GM12878 (cell line): ENCODE measurements around the gene ARHGAP15. TPM values are rescaled to one million over a fixed set of nuclear protein-coding genes. Genes with fewer than 3 reads are reported as not detected.

Source experiments
- ATAC-seq: fragments of 200-7000 bp; cut with Tn5 transposase; 3 replicates; pipeline ENCODE4 v1.9.1; 2020; ENCODE audit warnings: mild to moderate bottlenecking, moderate library complexity
- BruUV-seq: library from RNA; stranded (reverse); fragments of 400-500 nt; replicated peaks from 2 replicates; lab custom pipeline; 2021; lab: Mats Ljungman, UMichigan
- CTCF ChIA-PET: fragments of 300-600 bp; sonication (Branson Sonifier 250); formaldehyde crosslinking; extraction: SDS; loops from one replicate; lab custom pipeline; 2021; ENCODE audit warnings: inconsistent platforms; lab: Yijun Ruan, JAX
- POLR2A ChIA-PET: fragments of 350-600 bp; formaldehyde crosslinking; extraction: SDS; loops from one replicate; lab custom pipeline; 2021; ENCODE audit warnings: inconsistent platforms; lab: Charles Lee
- RAD21 ChIA-PET: fragments of 300-600 bp; sonication (Branson Sonifier 250); formaldehyde crosslinking; loops from one replicate; lab custom pipeline; 2023; ENCODE audit warnings: antibody characterized with exemption; ENCODE audit not compliant: unreplicated experiment; lab: Charles Lee
- SMC1A ChIA-PET: fragments of 300-600 bp; sonication (Branson Sonifier 250); formaldehyde crosslinking; loops from one replicate; lab custom pipeline; 2023; ENCODE audit not compliant: unreplicated experiment, uncharacterized antibody; lab: Charles Lee
- DNase-seq: peaks from one replicate; pipeline ENCODE4 v3.0.0-alpha.2; 2011; ENCODE audit warnings: low read depth, low spot score
- FAIRE-seq: peaks from 3 replicates; lab custom pipeline; 2011; peaks lifted over from hg19 to GRCh38; lab: Jason Lieb, UNC
- H2AFZ ChIP-seq: 2 replicates; pipeline ENCODE4 v1.6.0; 2011; ENCODE audit warnings: low read depth, low read length, control low read depth; ENCODE audit not compliant: control insufficient read depth
- H3K27ac ChIP-seq: 2 replicates; pipeline ENCODE4 v1.5.1; 2011; ENCODE audit warnings: control low read depth; ENCODE audit not compliant: control insufficient read depth, insufficient read depth
- H3K27me3 ChIP-seq, 2 experiments: replicated peaks in 1 of 2; 2 replicates each; pipeline versions ENCODE4 v1.6.0 to v1.6.1; 2011; ENCODE audit warnings: low read length in 1 of 2; ENCODE audit not compliant: control insufficient read depth in 2 of 2, insufficient read depth in 2 of 2
- H3K36me3 ChIP-seq, 2 experiments: 2 replicates each; pipeline ENCODE4 v1.5.1; 2011; ENCODE audit warnings: low read length in 1 of 2; ENCODE audit not compliant: control insufficient read depth in 2 of 2, insufficient read depth in 2 of 2
- H3K4me1 ChIP-seq: 2 replicates; pipeline ENCODE4 v1.6.1; 2011; ENCODE audit warnings: mild to moderate bottlenecking, low read length, moderate library complexity, mixed read lengths; ENCODE audit not compliant: control insufficient read depth, insufficient read depth
- H3K4me2 ChIP-seq: 2 replicates; pipeline ENCODE4 v1.6.0; 2011; ENCODE audit warnings: control low read depth; ENCODE audit not compliant: control insufficient read depth, insufficient read depth
- H3K4me3 ChIP-seq: fragments of 200-600 bp; sonication (generic); 2 replicates; pipeline ENCODE4 v1.5.1; 2016
- H3K79me2 ChIP-seq: 2 replicates; pipeline ENCODE4 v1.6.0; 2011; ENCODE audit warnings: low read length; ENCODE audit not compliant: control insufficient read depth, insufficient read depth
- H3K9ac ChIP-seq: 2 replicates; pipeline ENCODE4 v1.8.0; 2011; ENCODE audit warnings: low read length, control low read depth, mixed read lengths; ENCODE audit not compliant: control insufficient read depth, insufficient read depth
- H3K9me3 ChIP-seq: replicated peaks from 3 replicates; pipeline ENCODE4 v1.5.1; 2011; ENCODE audit warnings: mild to moderate bottlenecking, low read length; ENCODE audit not compliant: control insufficient read depth, insufficient read depth
- H4K20me1 ChIP-seq: 2 replicates; pipeline ENCODE4 v1.6.0; 2011; ENCODE audit not compliant: control insufficient read depth, insufficient read depth
- CBX5 ChIP-seq: sonication (generic); IDR thresholded peaks from 2 replicates; pipeline ENCODE4 v1.6.1; 2016; ENCODE audit warnings: low read depth, moderate library complexity, mild to moderate bottlenecking, inconsistent platforms
- CHD1 ChIP-seq: IDR thresholded peaks from 2 replicates; pipeline ENCODE4 v1.6.1; 2012; ENCODE audit warnings: low read depth, low read length, improper control_type of control experiment
- EP300 ChIP-seq, 2 experiments: fragments of 150-350 bp in 1 of 2; IDR thresholded peaks; 2 replicates each; pipeline ENCODE4 v1.6.1; 2011 to 2012; ENCODE audit warnings: low read depth in 2 of 2, low read length in 2 of 2, borderline replicate concordance in 1 of 2, improper control_type of control experiment in 1 of 2, inconsistent platforms in 1 of 2; ENCODE audit not compliant: control insufficient read depth in 1 of 2
- HSF1 ChIP-seq: fragments of 150-350 bp; IDR thresholded peaks from 2 replicates; pipeline ENCODE4 v1.6.1; 2014; ENCODE audit warnings: mild to moderate bottlenecking, low read depth, low read length
- MAX ChIP-seq: IDR thresholded peaks from 2 replicates; pipeline ENCODE4 v1.6.1; 2012; ENCODE audit warnings: low read depth, low read length, improper control_type of control experiment
- NFYB ChIP-seq: IDR thresholded peaks from 2 replicates; pipeline ENCODE4 v1.6.1; 2011; ENCODE audit warnings: low read depth, mild to moderate bottlenecking, low read length, improper control_type of control experiment, moderate library complexity; ENCODE audit not compliant: insufficient read depth
- RBBP5 ChIP-seq: fragments of 200-600 bp; sonication (generic); conservative IDR thresholded peaks from 2 replicates; pipeline ENCODE4 v1.6.1; 2016
- SMAD5 ChIP-seq: IDR thresholded peaks from 2 replicates; pipeline ENCODE4 v1.6.1; 2016; ENCODE audit warnings: antibody characterized with exemption, low read depth
- ZBTB33 ChIP-seq: fragments of 450-650 bp; IDR thresholded peaks from 2 replicates; pipeline ENCODE4 v1.6.1; 2017; ENCODE audit warnings: mild to moderate bottlenecking
- ZNF384 ChIP-seq: IDR thresholded peaks from 2 replicates; pipeline ENCODE4 v1.6.1; 2012; ENCODE audit warnings: low read depth, mild to moderate bottlenecking, low read length, improper control_type of control experiment, borderline replicate concordance
- ZNF687 ChIP-seq: fragments of 450-650 bp; IDR thresholded peaks from 2 replicates; pipeline ENCODE4 v1.6.1; 2017; ENCODE audit warnings: mild to moderate bottlenecking, moderate library complexity
- WGBS: methylation state at CpG from one replicate; pipeline ENCODE4 v1.1.6; 2016; ENCODE audit warnings: low lambda C conversion rate; ENCODE audit not compliant: insufficient replicate concordance, insufficient coverage; ENCODE audit errors: missing lambda C conversion rate; 5-methylcytosine and 5-hydroxymethylcytosine counted together
- in situ Hi-C: fragments of 300-500 bp; cut with MboI; formaldehyde crosslinking; loops from 9 replicates; pipeline ENCODE4 v1.14.3; 2018; ENCODE audit warnings: mixed read lengths
- intact Hi-C: fragments of 100-400 bp; cut with micrococcal nuclease; formaldehyde crosslinking; loops from one replicate; pipeline ENCODE4 v1.14.2; 2022; ENCODE audit not compliant: unreplicated experiment
- polyA plus RNA-seq, 11 experiments: library from polyadenylated mRNA; depleted of rRNA in 4 of 11; unstranded in 6 of 11; stranded (reverse) in 5 of 11; fragments of >200 nt; fragmentation: Nextera tagmentation in 4 of 11; fragmentation: Illumina TruSeq in 1 of 11; extraction: Ambion mirVana in 4 of 11; extraction: Trizol in 1 of 11; gene quantifications; 1 replicate in 1 of 11; 2 replicates in 10 of 11; pipeline versions ENCODE4 v1.2.1 to v1.2.3, GENCODE V29; 2011 to 2016; ENCODE audit warnings: inconsistent platforms in 2 of 11, missing spikeins in 2 of 11, low read depth in 1 of 11
- total RNA-seq, 4 experiments: library from RNA; depleted of rRNA in 3 of 4; stranded (reverse); fragments of >200 nt in 3 of 4; fragmentation: Illumina TruSeq in 1 of 4; extraction: Trizol in 1 of 4; gene quantifications; 2 replicates each; pipeline versions ENCODE4 v1.2.1 to v1.2.3, GENCODE V29; 2013 to 2021

Gene ARHGAP15
- total and polyA plus RNA-seq, 10 of the 15 experiments (the other 5 are each of a cell fraction or from before 2014, with no cell fraction given): 38.0 to 92.6 (median 66.7) TPM

- CTCF ChIA-PET: interaction anchor here (1.3 to 6.0 kb wide), 3 partner anchors 11 to 138 kb away, joined by 3 to 41 read pairs (median 6); no protein-coding TSS in a partner anchor
- SMC1A ChIA-PET: interaction anchor here (0.7 to 1.5 kb wide), 2 partner anchors 26 to 83 kb away, joined by 3 to 4 read pairs; no protein-coding TSS in a partner anchor
- 97% methylated on average over 5 of the region's 5 CpGs for WGBS
- TF ChIP-seq NFYB: no peak
- no peak for TF ChIP-seq SMAD5
- TF ChIP-seq CBX5: no peak
- TF ChIP-seq EP300 (IDR thresholded peaks at IDR 0.05; ENCODE audit: borderline replicate concordance in 1 of 2, control insufficient read depth in 1 of 2, low read depth in 2 of 2, low read length in 2 of 2): no peak
- TF ChIP-seq RBBP5: no peak
- no peak for TF ChIP-seq ZNF384
- TF ChIP-seq MAX: no peak
- no peak for TF ChIP-seq CHD1
- no peak for TF ChIP-seq HSF1
- no peak for TF ChIP-seq ZNF687
- no peak for TF ChIP-seq ZBTB33
These were observed 119.4 kb downstream of the ARHGAP15 start for GRCh38 chr2:143248631-143249030.

More at GRCh38 chr2:143248631-143249030, 119.4 kb downstream of the ARHGAP15 start:
- RAD21 ChIA-PET: no interaction called here
- Histone ChIP-seq H2AFZ (no peak overlapping the region), H3K4me3 (no peak overlapping the region), H3K27ac (no peak overlapping the region), H3K9me3 (no peaks in the 10 kb centered on the region), H3K4me2 (no peak overlapping the region), H3K4me1 (no peaks in the 10 kb centered on the region), H3K27me3 (no peaks in the 10 kb centered on the region), H3K36me3 (peaks cover 0 to 5% of the 10 kb centered on the region in 2 experiments; a peak in 1 of 4 replicates), H4K20me1 (no peaks in the 10 kb centered on the region), H3K79me2 (no peaks in the 10 kb centered on the region), H3K9ac (no peak overlapping the region)
- DNase-seq: no peak
- peak; percentile 31 for FAIRE-seq
- in situ Hi-C loops: no loop called here
- no TSS peak for BruUV-seq
- POLR2A ChIA-PET: no interaction called here
- intact Hi-C loops: no loop called here
- ATAC-seq: no peak
